Esophagus squamous epithelium (tissue), 4 donors: ENCODE data around the gene CIZ1.

Source experiments
- POLR2A ChIP-seq, 4 donors: fragments of 450-650 bp; IDR thresholded peaks; one replicate each; pipeline ENCODE4 v1.6.1; 2017; ENCODE audit warnings: antibody characterized with exemption in 4 of 4, mild to moderate bottlenecking in 4 of 4, moderate library complexity in 3 of 4
- TF ChIP-seq, protein P1 (sequence below), 6 experiments: fragments of 450-650 bp in 4 of 6; fragments of 200-600 bp in 2 of 6; sonication (generic) in 2 of 6; IDR thresholded peaks; one replicate each; pipeline ENCODE4 v1.5.1; 2016 to 2019; ENCODE audit warnings: antibody characterized with exemption in 6 of 6, mild to moderate bottlenecking in 4 of 6, moderate library complexity in 4 of 6

GRCh38 chr9:128225770-128226411 lies 34.5 kb upstream of the CIZ1 start:
- no peak for TF ChIP-seq POLR2A (IDR thresholded peaks at IDR 0.05)
- TF ChIP-seq, protein P1, sequence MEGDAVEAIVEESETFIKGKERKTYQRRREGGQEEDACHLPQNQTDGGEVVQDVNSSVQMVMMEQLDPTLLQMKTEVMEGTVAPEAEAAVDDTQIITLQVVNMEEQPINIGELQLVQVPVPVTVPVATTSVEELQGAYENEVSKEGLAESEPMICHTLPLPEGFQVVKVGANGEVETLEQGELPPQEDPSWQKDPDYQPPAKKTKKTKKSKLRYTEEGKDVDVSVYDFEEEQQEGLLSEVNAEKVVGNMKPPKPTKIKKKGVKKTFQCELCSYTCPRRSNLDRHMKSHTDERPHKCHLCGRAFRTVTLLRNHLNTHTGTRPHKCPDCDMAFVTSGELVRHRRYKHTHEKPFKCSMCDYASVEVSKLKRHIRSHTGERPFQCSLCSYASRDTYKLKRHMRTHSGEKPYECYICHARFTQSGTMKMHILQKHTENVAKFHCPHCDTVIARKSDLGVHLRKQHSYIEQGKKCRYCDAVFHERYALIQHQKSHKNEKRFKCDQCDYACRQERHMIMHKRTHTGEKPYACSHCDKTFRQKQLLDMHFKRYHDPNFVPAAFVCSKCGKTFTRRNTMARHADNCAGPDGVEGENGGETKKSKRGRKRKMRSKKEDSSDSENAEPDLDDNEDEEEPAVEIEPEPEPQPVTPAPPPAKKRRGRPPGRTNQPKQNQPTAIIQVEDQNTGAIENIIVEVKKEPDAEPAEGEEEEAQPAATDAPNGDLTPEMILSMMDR (IDR thresholded peaks at IDR 0.05): no peak
